ENCODE results near the gene COL4A2. TPM values are rescaled to one million over a fixed set of nuclear protein-coding genes. Genes with fewer than 3 reads are reported as not detected.

The COL4A2 gene
- total RNA-seq, 2 donors from 2014 or later: 999 to 1,135 TPM

GRCh38 chr13:110280985-110281688 is 25.9 kb upstream of the COL4A2 start:
- Histone ChIP-seq H3K4me1 (ENCODE audit: control insufficient read depth in 1 of 2, low read depth in 2 of 2) (peaks cover 19 to 97% of the 10 kb centered on the region in 2 donors), H3K27ac (peak overlapping the region; percentile 43 to 66), H3K36me3 (no peaks in the 10 kb centered on the region), H3K27me3 (replicated peaks; ENCODE audit: insufficient read depth) (no peaks in the 10 kb centered on the region), H3K4me3 (no peak overlapping the region), H3K9me3 (no peaks in the 10 kb centered on the region)
- no peak for TF ChIP-seq CTCF (IDR thresholded peaks at IDR 0.05)
- DNase-seq (ENCODE audit: low spot score): no peak
- ATAC-seq (ENCODE audit: insufficient number of reproducible peaks, low FRiP score, low read depth): no peak

- H3K27ac ChIP-seq: peak overlapping the region; percentile 43 to 66
- ATAC-seq (ENCODE audit: insufficient number of reproducible peaks, low FRiP score, low read depth) (no peak), DNase-seq (ENCODE audit: low spot score) (no peak)
- no peak for TF ChIP-seq CTCF (IDR thresholded peaks at IDR 0.05)
- H3K4me3 ChIP-seq: no peak overlapping the region
- no peaks in the 10 kb centered on the region for H3K9me3 ChIP-seq
- no peaks in the 10 kb centered on the region for H3K36me3 ChIP-seq
- H3K4me1 ChIP-seq (ENCODE audit: control insufficient read depth in 1 of 2, low read depth in 2 of 2): peaks cover 25 to 97% of the 10 kb centered on the region in 2 donors
- no peaks in the 10 kb centered on the region for H3K27me3 ChIP-seq (replicated peaks; ENCODE audit: insufficient read depth)
These were observed 25.3 kb upstream of the COL4A2 start for GRCh38 chr13:110281736-110282135.

GRCh38 chr13:110282316-110282841 is 24.7 kb upstream of the COL4A2 start:
- ATAC-seq (ENCODE audit: insufficient number of reproducible peaks, low FRiP score, low read depth) (no peak), DNase-seq (ENCODE audit: low spot score) (no peak)
- Histone ChIP-seq H3K4me3 (no peak overlapping the region), H3K36me3 (no peaks in the 10 kb centered on the region), H3K27me3 (replicated peaks; ENCODE audit: insufficient read depth) (no peaks in the 10 kb centered on the region), H3K4me1 (ENCODE audit: control insufficient read depth in 1 of 2, low read depth in 2 of 2) (peaks cover 26 to 97% of the 10 kb centered on the region in 2 donors), H3K27ac (peak overlapping the region; percentile 43 to 66), H3K9me3 (no peaks in the 10 kb centered on the region)
- TF ChIP-seq CTCF (IDR thresholded peaks at IDR 0.05): no peak

GRCh38 chr13:110283736-110284517 is 23.2 kb upstream of the COL4A2 start:
- Histone ChIP-seq H3K4me3 (no peak overlapping the region), H3K27ac (peak overlapping the region; percentile 9 to 39), H3K36me3 (no peaks in the 10 kb centered on the region), H3K27me3 (replicated peaks; ENCODE audit: insufficient read depth) (no peaks in the 10 kb centered on the region), H3K4me1 (ENCODE audit: control insufficient read depth in 1 of 2, low read depth in 2 of 2) (peaks cover 26 to 90% of the 10 kb centered on the region in 2 donors), H3K9me3 (no peaks in the 10 kb centered on the region)
- TF ChIP-seq CTCF (IDR thresholded peaks at IDR 0.05): no peak
- DNase-seq (ENCODE audit: low spot score): no peak
- ATAC-seq (ENCODE audit: insufficient number of reproducible peaks, low FRiP score, low read depth): no peak
